ENCODE results near the gene C19orf18. TPM values are rescaled to one million over a fixed set of nuclear protein-coding genes. Genes with fewer than 3 reads are reported as not detected.

Gene C19orf18
- 0.65 TPM in 1 of 2 replicates, not detected in the other for total RNA-seq

GRCh38 chr19:57974434-57974833 lies at the start of gene C19orf18:
C19orf18 (minus strand) TSS chr19:57974534; CDS start chr19:57974432, 102 bp downstream.

GRCh38 chr19:58002384-58003173 lies 28.2 kb upstream of the C19orf18 start, which contains the start of gene ZNF606:
ZNF606 (minus strand) TSS chr19:58002820; CDS start chr19:58001319, 1,501 bp downstream.

DNA sequence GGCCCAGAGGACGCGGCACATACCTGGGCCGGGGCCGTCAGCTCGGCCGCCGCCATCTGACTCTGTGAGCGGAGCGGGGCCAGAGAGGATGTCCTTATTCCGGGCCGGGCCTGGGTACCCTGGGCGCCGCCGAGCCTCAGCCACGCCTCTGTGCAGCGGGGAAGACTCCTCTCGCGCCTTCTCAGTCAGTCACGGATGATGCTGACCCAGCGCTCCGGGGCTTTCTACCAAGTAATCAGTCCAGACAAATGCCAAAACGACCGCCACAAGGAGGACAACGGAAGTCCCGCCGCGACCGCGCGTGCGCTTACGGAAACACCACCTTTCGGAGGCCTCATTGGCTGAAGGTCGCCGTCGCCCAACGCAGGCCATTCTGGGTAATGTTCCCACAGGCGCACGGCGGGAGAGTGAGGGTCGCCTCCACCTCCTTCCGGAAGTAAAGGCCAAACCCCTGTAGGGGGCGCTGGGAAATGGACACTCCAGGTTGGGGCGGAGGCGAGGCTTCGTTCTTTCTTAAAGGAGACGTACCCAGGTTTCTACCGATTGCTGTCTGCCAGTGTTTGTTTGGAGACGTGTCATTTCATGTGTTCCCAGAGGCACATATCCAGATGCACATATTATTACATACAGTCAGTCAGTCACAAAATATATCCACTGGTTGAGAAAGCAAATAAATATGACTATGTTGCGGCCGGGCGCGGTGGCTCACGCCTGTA lies 26.8 kb downstream of the C19orf18 start, which contains the start of gene ZNF256:
ZNF256 (minus strand) TSS at position 288 of the 716 bp plus-strand sequence; CDS start at position 56, 232 bp downstream.

GRCh38 chr19:57934820-57935665 lies 39.3 kb downstream of the C19orf18 start, which contains the start of gene ZNF418:
ZNF418 (minus strand) TSS chr19:57935402; CDS start chr19:57933822, 1,580 bp downstream.

DNA sequence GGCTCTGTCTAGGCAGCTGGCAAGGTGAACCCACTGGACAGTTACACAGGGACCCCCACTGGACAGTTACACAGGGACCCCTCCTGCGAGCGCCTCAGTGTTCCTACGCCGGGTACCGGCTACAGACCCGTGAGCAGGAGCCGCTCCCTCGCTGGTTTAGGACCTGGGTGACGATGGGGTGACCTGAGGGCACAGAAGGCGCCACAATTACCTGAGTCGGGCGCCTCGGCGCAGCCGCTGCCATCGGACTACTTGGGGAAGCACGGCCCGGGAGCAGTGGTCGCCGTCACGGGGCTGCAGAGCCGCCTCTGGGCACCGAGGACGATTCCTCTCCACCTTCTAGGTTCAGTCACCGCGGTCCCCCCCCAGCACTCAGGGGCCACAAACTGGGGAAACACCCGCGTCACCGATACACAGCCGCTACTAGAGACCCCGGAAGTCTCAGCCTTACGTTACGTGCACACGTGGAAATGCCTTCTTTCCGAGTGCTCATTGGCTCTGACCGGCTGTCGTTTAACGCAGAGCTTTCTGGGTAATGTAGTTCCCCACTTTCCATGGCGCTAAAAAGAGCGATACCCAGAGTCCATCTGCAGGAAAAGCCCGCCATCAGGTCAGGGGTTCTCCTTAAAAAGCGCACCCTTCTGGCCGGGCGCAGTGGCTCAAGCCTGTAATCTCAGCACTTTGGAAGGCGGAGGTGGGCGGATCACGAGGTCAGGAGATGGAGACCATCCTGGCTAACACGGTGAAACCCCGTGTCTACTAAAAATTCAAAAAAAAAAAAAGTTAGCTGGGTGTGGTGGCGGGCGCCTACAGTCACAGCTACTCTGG lies 58.0 kb downstream of the C19orf18 start, which contains the start of gene ZNF417:
ZNF417 (minus strand) TSS at position 425 of the 828 bp plus-strand sequence; CDS start at position 244, 181 bp downstream.

Other genes starting within 250 kb of the C19orf18 start
- gene ZNF671, start 246.9 kb downstream of the C19orf18 start, total RNA-seq = 6.7 and 12.5 TPM in 2 replicates
- 14.9 and 17.6 TPM in 2 replicates for gene ZNF776, start 227.7 kb downstream of the C19orf18 start, total RNA-seq
- gene ZNF586, start 204.9 kb downstream of the C19orf18 start, total RNA-seq = 17.6 and 18.8 TPM in 2 replicates
- gene ZNF552, start 159.6 kb downstream of the C19orf18 start, total RNA-seq = 4.9 and 6.0 TPM in 2 replicates
- gene ZNF587B, start 144.2 kb downstream of the C19orf18 start, total RNA-seq = 23.0 and 24.4 TPM in 2 replicates
- 22.1 and 33.4 TPM in 2 replicates for gene ZNF587, start 124.7 kb downstream of the C19orf18 start, total RNA-seq
- 8.8 and 9.4 TPM in 2 replicates for gene ZNF814, start 85.5 kb downstream of the C19orf18 start, total RNA-seq
- gene ZNF417, start 57.9 kb downstream of the C19orf18 start, total RNA-seq = 16.7 and 22.6 TPM in 2 replicates
- gene ZNF418, start 39.1 kb downstream of the C19orf18 start, total RNA-seq = 6.8 and 7.3 TPM in 2 replicates
- 5.5 and 7.4 TPM in 2 replicates for gene ZNF256, start 26.8 kb downstream of the C19orf18 start, total RNA-seq
- gene ZNF606, start 28.3 kb upstream of the C19orf18 start, total RNA-seq = 19.3 and 22.1 TPM in 2 replicates
- 0.11 TPM in 1 of 2 replicates, not detected in the other for gene ZSCAN1, start 59.5 kb upstream of the C19orf18 start, total RNA-seq
- gene ZNF135, start 84.7 kb upstream of the C19orf18 start, total RNA-seq = 5.2 and 8.9 TPM in 2 replicates
- gene ZSCAN18, start 123.7 kb upstream of the C19orf18 start, total RNA-seq = 34.4 and 40.2 TPM in 2 replicates
- gene ZNF329, start 176.3 kb upstream of the C19orf18 start, total RNA-seq = 11.4 and 16.0 TPM in 2 replicates
- gene ZNF274, start 208.5 kb upstream of the C19orf18 start, total RNA-seq = 9.5 and 14.5 TPM in 2 replicates